ENCODE measurements around the gene EOLA2. TPM values are rescaled to one million over a fixed set of nuclear protein-coding genes. Genes with fewer than 3 reads are reported as not detected.
"Not testable (repeated sequence)": the region's sequence is repeated elsewhere in the genome, so short reads cannot be mapped to it uniquely, and the experiment has no call there.

EOLA2 gene
- 10 to 100 TPM; 31.0 to 42.3 TPM for total RNA-seq

DNA sequence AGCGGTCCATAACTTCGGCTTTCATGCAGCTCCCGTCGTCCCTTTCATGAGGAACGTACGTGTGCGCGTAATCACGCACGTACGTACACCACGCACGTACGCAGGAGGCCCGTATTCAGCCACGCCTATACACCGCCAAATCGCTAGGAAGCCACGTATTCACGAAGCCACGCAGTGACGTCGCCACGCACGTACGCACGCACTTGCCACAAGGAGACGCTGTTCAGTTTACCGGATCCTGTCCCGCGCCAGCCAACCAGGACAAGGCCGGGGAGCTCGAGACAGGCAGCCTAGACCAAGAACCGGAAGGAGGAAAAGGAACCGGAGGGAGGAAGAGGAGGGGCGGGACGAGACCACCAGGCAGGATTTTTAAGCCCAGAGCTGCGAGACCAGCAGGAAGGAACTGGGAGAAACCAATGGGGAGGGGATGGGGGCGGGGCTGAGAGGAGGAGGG, at the start of gene EOLA2:
TSS of gene EOLA2 (minus strand) at position 65 of the 454 bp plus-strand sequence. CDS start 4,617 bp downstream, outside the sequence.
- Mint-ChIP-seq H3K4me1 (no peaks in the 10 kb centered on the region), H3K4me3 (peak within 1 kb of the TSS; percentile 89), H3K27ac (peak within 1 kb of the TSS; percentile 98), H3K36me3 (ENCODE audit: low read depth) (peaks cover 14% of the 10 kb centered on the region), H3K27me3 (no peaks in the 10 kb centered on the region), H3K9me3 (no peaks in the 10 kb centered on the region)
- ATAC-seq (replicated peaks) = peak; percentile 73

GRCh38 chrX:149987613-149988012, 49.3 kb upstream of the EOLA2 start:
- Mint-ChIP-seq H3K27me3 (no peaks in the 10 kb centered on the region), H3K4me1 (no peaks in the 10 kb centered on the region), H3K27ac (no peak overlapping the region), H3K4me3 (no peak overlapping the region), H3K9me3 (no peaks in the 10 kb centered on the region), H3K36me3 (ENCODE audit: low read depth) (peaks cover 1% of the 10 kb centered on the region)
- no peak for ATAC-seq (replicated peaks)

DNA sequence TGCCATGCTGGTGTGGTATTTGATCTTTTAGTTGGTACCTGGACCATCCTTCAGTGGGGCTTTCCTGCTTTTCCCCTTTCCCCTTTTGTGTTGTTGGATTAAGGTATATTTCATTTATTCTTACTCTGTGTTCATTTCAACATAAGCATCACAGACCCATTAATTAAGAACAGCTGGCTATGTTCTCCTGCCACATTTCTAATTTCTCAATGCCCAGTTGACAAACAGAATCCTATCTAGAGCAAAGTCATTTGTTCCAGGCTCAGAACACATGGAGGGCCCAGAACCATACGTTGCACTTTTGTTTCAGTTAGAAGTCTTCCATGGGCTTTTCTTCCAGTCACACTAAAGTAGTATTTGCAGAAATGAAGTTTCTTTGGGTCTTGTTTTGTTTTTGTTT, 46.1 kb upstream of the EOLA2 start:
- no peaks in the 10 kb centered on the region for H3K36me3 Mint-ChIP-seq (ENCODE audit: low read depth)
- H3K27ac Mint-ChIP-seq = no peak overlapping the region
- no peak overlapping the region for H3K4me3 Mint-ChIP-seq
- no peaks in the 10 kb centered on the region for H3K4me1 Mint-ChIP-seq
- no peak for ATAC-seq (replicated peaks)
- H3K27me3 Mint-ChIP-seq = no peaks in the 10 kb centered on the region
- H3K9me3 Mint-ChIP-seq = no peaks in the 10 kb centered on the region

- ATAC-seq (replicated peaks) = no peak
- H3K9me3 Mint-ChIP-seq = no peaks in the 10 kb centered on the region
These were observed 44.0 kb upstream of the EOLA2 start for GRCh38 chrX:149982310-149982709.

GRCh38 chrX:149979126-149979644, 40.9 kb upstream of the EOLA2 start:
- no peaks in the 10 kb centered on the region for H3K27me3 Mint-ChIP-seq
- no peaks in the 10 kb centered on the region for H3K9me3 Mint-ChIP-seq
- H3K4me1 Mint-ChIP-seq = no peaks in the 10 kb centered on the region
- no peak overlapping the region for H3K27ac Mint-ChIP-seq
- no peak for ATAC-seq (replicated peaks)
- H3K36me3 Mint-ChIP-seq (ENCODE audit: low read depth) = no peaks in the 10 kb centered on the region
- H3K4me3 Mint-ChIP-seq = no peak overlapping the region

More at GRCh38 chrX:149982310-149982709, 44.0 kb upstream of the EOLA2 start:
- no peak overlapping the region for H3K27ac Mint-ChIP-seq
- H3K27me3 Mint-ChIP-seq = no peaks in the 10 kb centered on the region
- H3K4me1 Mint-ChIP-seq = no peaks in the 10 kb centered on the region
- H3K4me3 Mint-ChIP-seq = no peak overlapping the region
- no peaks in the 10 kb centered on the region for H3K36me3 Mint-ChIP-seq (ENCODE audit: low read depth)

DNA sequence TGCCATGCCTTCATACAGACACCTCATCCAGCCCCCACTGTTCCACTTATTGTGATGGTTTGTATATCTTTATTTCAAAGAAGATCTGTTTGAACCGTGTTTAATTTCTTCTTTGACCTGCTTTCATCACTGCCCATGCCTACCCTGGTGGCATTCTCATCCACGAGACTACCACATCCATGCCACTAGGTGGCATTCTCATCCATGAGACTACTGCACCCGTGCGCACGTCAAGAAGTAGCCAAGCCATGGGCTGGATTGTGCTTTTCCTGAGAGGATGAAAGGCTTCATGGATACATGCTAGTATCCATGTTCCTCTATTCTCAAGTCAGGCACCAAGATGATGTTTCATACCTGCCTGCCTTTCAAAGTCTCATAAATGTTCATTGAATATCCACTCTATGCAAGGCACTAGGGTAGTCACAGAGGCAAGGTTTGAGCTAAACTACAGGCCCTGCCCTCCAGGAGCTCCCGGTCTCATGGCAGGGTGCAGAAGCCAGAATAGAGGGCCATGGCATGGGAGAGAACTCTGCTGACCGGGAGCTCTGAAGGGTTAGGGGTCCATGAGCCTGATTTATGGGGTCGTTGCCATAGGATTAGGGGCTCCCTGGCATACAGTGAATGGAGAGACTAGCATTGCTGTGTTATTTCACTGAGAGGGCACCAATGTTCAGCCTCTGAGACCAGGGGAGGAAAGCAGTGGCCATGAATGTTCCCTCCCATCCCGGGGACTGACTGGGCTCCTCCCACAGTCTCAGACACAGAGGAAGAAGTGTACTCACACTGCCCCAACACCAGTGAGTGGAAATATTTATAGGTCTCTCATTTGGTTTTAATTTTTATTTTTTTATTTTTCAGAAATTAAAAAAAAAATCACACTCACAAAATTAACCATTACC, 24.8 kb upstream of the EOLA2 start:
- Mint-ChIP-seq H3K27ac (no peak overlapping the region), H3K36me3 (ENCODE audit: low read depth) (peaks cover 37% of the 10 kb centered on the region), H3K4me3 (no peak overlapping the region), H3K27me3 (no peaks in the 10 kb centered on the region), H3K9me3 (no peaks in the 10 kb centered on the region), H3K4me1 (no peaks in the 10 kb centered on the region)
- ATAC-seq (replicated peaks) = peak; percentile 50

GRCh38 chrX:149962010-149962409, 23.7 kb upstream of the EOLA2 start:
- ATAC-seq (replicated peaks) = peak; percentile 28

DNA sequence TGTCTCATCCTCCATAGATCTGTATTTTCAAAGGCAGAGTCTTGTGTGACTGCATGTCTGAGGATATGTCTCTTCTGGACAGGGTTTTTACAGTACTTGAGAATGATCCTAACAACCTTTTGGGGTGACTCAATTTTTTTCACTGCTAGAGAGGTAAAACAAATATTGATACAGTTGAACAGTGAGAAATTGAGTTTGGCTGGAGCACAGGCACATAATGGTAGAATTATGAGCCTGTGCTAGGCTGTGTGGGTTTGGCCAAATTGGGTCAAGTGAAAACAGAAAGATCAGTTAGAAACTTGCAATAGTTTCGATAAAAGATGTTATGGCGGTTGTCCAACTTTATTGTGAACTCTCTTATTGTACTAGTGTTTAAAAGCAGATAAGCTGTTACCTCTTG, 23.3 kb upstream of the EOLA2 start:
- peaks cover 34% of the 10 kb centered on the region for H3K36me3 Mint-ChIP-seq (ENCODE audit: low read depth)
- peak; percentile 18 for ATAC-seq (replicated peaks)
- H3K4me3 Mint-ChIP-seq = no peak overlapping the region
- no peak overlapping the region for H3K27ac Mint-ChIP-seq
- H3K27me3 Mint-ChIP-seq = no peaks in the 10 kb centered on the region
- H3K4me1 Mint-ChIP-seq = no peaks in the 10 kb centered on the region
- no peaks in the 10 kb centered on the region for H3K9me3 Mint-ChIP-seq

More at GRCh38 chrX:149962010-149962409, 23.7 kb upstream of the EOLA2 start:
- Mint-ChIP-seq H3K9me3 (no peaks in the 10 kb centered on the region), H3K4me3 (no peak overlapping the region), H3K36me3 (ENCODE audit: low read depth) (peaks cover 34% of the 10 kb centered on the region), H3K27ac (no peak overlapping the region), H3K4me1 (no peaks in the 10 kb centered on the region), H3K27me3 (no peaks in the 10 kb centered on the region)

DNA sequence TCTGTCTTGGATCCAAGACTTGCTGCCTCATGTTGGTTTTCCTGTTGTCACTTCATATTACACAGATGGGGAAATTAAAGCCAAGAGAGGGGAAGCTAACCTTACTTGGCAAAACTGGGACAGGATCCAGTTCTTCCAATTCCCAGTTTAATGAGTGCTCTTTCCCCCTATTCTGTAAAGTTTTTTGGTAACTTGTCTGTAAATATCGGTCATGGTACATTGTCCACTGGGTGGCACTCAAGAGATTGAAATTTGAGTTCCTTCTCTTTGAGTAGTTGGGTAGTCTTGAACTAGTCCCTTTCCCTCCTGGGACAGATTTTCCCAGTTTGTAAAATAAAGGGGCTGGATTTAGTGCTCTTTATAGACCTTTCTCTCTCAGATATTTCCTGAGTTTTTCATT, 12.4 kb upstream of the EOLA2 start:
- H3K4me1 Mint-ChIP-seq = no peaks in the 10 kb centered on the region
- H3K4me3 Mint-ChIP-seq = no peak overlapping the region
- no peak overlapping the region for H3K27ac Mint-ChIP-seq
- H3K27me3 Mint-ChIP-seq = no peaks in the 10 kb centered on the region
- H3K9me3 Mint-ChIP-seq = no peaks in the 10 kb centered on the region
- ATAC-seq (replicated peaks) = no peak
- peaks cover 37% of the 10 kb centered on the region for H3K36me3 Mint-ChIP-seq (ENCODE audit: low read depth)

- Mint-ChIP-seq H3K9me3 (no peaks in the 10 kb centered on the region), H3K4me3 (no peak overlapping the region), H3K27ac (no peak overlapping the region), H3K27me3 (no peaks in the 10 kb centered on the region), H3K4me1 (no peaks in the 10 kb centered on the region), H3K36me3 (ENCODE audit: low read depth) (peaks cover 37% of the 10 kb centered on the region)
- ATAC-seq (replicated peaks) = no peak
These were observed 11.6 kb upstream of the EOLA2 start for GRCh38 chrX:149949743-149950436.

DNA sequence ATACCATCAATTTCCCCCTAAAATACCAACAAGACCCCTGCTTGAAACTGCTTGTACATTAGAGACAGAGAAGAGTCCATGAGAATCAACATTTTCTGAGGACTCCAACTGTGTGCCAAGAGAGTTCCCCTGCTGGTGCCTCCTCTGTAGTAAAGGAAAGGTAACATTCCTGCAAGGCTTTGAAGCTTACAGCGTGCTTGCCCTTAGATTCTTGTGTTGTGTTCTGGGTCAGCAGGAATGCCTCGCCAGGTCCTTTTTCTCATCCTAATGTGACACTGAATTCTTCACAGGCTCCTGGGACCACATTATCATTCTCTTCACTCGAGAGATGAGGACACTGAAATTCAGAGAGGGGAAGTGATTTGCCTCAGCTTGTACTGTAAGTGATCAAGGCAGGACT, 9.7 kb upstream of the EOLA2 start:
- no peak for ATAC-seq (replicated peaks)
- Mint-ChIP-seq H3K4me1 (no peaks in the 10 kb centered on the region), H3K9me3 (no peaks in the 10 kb centered on the region), H3K36me3 (ENCODE audit: low read depth) (peaks cover 31% of the 10 kb centered on the region), H3K4me3 (no peak overlapping the region), H3K27ac (no peak overlapping the region), H3K27me3 (no peaks in the 10 kb centered on the region)

GRCh38 chrX:149946932-149947331, 8.6 kb upstream of the EOLA2 start:
- not testable (repeated sequence) for ATAC-seq (replicated peaks); H3K27ac Mint-ChIP-seq; H3K27me3 Mint-ChIP-seq; H3K4me1 Mint-ChIP-seq; H3K9me3 Mint-ChIP-seq; H3K4me3 Mint-ChIP-seq
- H3K36me3 Mint-ChIP-seq (ENCODE audit: low read depth) = peaks cover 31% of the 10 kb centered on the region

GRCh38 chrX:149945820-149946219, 7.5 kb upstream of the EOLA2 start:
- not testable (repeated sequence) for ATAC-seq (replicated peaks); H3K27me3 Mint-ChIP-seq; H3K9me3 Mint-ChIP-seq; H3K27ac Mint-ChIP-seq; H3K4me1 Mint-ChIP-seq; H3K4me3 Mint-ChIP-seq
- peaks cover 22% of the 10 kb centered on the region for H3K36me3 Mint-ChIP-seq (ENCODE audit: low read depth)

DNA sequence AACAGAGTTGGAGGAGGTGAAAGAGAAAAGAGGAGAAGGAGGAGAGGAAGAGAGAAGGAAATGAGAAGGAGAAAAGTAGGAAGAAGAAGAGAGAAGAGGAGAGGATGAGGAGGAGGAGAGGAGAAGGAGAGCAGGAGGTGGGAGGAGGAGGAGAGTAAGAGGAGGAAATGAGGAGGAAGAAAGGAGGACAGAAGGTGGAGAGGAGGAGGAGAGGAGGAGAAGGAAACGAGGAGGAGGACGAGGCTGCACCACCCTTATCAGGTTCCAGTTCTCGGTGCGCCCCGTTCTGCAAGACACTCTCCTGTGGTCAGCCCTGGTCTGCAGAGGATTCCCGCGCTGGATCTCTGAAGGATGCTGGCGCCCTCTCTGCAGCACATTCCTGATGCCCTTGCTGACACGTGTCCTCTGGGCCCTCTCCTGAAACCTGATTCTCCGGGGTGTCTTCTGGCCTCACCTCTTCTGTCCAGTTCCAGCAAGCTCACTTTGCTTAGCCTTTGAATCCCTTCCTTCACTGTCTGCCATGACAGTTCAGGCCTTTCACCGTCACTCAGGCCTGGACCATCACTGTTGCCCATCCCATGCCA, 6.9 kb upstream of the EOLA2 start:
- Mint-ChIP-seq H3K36me3 (ENCODE audit: low read depth) (peaks cover 15% of the 10 kb centered on the region), H3K27ac (peak overlapping the region; percentile 41)
- H3K9me3 Mint-ChIP-seq; H3K27me3 Mint-ChIP-seq; ATAC-seq (replicated peaks); H3K4me1 Mint-ChIP-seq; H3K4me3 Mint-ChIP-seq: not testable (repeated sequence)
